Measurements from ENCODE around the gene BCCIP. TPM values are rescaled to one million over a fixed set of nuclear protein-coding genes. Genes with fewer than 3 reads are reported as not detected.

BCCIP gene
- total RNA-seq, 1 experiment from 2014 or later: 159 TPM

DNA sequence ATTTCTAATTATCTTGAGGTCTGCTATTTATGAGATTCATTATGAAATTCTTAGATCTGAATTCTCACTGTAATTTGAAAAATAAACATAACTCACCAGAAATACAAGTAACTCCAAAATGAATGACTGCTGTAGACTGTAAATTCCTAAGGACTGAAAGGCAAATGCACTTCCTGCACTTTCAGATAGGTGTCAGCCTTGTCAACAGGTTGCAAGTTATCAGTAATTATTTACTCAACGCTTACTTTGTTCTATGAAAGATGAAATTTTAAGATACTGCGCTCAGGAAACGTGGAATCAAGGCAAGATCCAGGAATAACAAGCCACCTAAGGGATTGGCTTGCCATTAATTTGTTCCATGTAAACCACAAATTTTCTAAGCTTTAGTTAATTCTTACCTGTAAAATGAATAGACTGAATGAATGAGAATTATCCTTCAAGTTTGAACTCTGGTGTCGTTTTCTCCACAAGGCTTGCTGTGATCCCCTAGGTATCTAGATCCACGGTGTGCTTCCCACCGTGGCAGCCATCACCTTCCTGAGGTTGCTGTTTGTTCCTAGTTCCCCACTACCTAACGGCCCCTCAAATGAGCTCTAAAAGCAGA lies 45.1 kb downstream of the BCCIP start:
- Histone ChIP-seq H3K36me3 (ENCODE audit: control insufficient read depth in 1 of 2, insufficient read depth in 2 of 2, low read length in 2 of 2) (peaks cover 0 to 9% of the 10 kb centered on the region in 2 experiments; a peak in 3 of 4 replicates), H3K27me3 (ENCODE audit: insufficient read depth, low read length) (no peaks in the 10 kb centered on the region), H2AFZ (ENCODE audit: low read depth, low read length, poor library complexity, severe bottlenecking) (no peak overlapping the region), H4K20me1 (ENCODE audit: insufficient read depth) (no peaks in the 10 kb centered on the region), H3K4me2 (ENCODE audit: low read length) (no peak overlapping the region), H3K9ac (ENCODE audit: low read length) (no peak overlapping the region), H3K4me1 (ENCODE audit: control insufficient read depth in 1 of 2, insufficient read depth in 2 of 2, low read length in 2 of 2) (no peaks in the 10 kb centered on the region), H3K9me2 (ENCODE audit: insufficient read depth) (no peaks in the 10 kb centered on the region), H3K79me2 (ENCODE audit: insufficient read depth, low read length) (no peaks in the 10 kb centered on the region), H3K4me3 (replicated peaks in 1 of 2; ENCODE audit: low read depth in 1 of 2, low read length in 2 of 2) (no peak overlapping the region), H3K27ac (ENCODE audit: low read depth, low read length) (no peak overlapping the region), H3K9me3 (ENCODE audit: control insufficient read depth in 1 of 2, insufficient read depth in 1 of 2, low read depth in 1 of 2, low read length in 2 of 2) (no peaks in the 10 kb centered on the region)
- ChIA-PET CTCF (interaction anchor here (1.1 to 2.5 kb wide), 6 partner anchors 11 to 114 kb away, joined by 4 to 18 read pairs (median 8); no protein-coding TSS in a partner anchor), RAD21 (ENCODE audit: low non-redundant PET in 1 of 2, low total read pairs in 2 of 2, uncharacterized antibody in 2 of 2, unreplicated experiment in 2 of 2) (interaction anchor here in 1 of 2 experiments (1.4 kb wide), 1 partner anchor 66 kb away, joined by 3 read pairs; no protein-coding TSS in a partner anchor), POLR2A (no interaction called here)
- intact Hi-C loops (cut with micrococcal nuclease): loop anchor here (1.0 to 10.0 kb wide), 6 partner anchors 64 to 730 kb away; no protein-coding TSS in a partner anchor
- DNase-seq (ENCODE audit: low read depth, low spot score) (peak; percentile 59), ATAC-seq (peak; percentile 87)
- TF ChIP-seq RAD21 (IDR thresholded peaks at IDR 0.05; ENCODE audit: low read depth) (peak; percentile 97), TCF7L2 (IDR thresholded peaks at IDR 0.05; ENCODE audit: borderline replicate concordance, extremely low read depth, insufficient read depth, insufficient read length) (no peak), FOSL1 (IDR thresholded peaks at IDR 0.05; ENCODE audit: low read depth) (peak; percentile 13), CBX3 (IDR thresholded peaks at IDR 0.05; ENCODE audit: low read depth) (0 out of 2 replicates have a peak, but pooled peaks have one; percentile 42), SIN3A (IDR thresholded peaks at IDR 0.05; ENCODE audit: low read depth) (no peak)
- TF ChIP-seq, protein P1, sequence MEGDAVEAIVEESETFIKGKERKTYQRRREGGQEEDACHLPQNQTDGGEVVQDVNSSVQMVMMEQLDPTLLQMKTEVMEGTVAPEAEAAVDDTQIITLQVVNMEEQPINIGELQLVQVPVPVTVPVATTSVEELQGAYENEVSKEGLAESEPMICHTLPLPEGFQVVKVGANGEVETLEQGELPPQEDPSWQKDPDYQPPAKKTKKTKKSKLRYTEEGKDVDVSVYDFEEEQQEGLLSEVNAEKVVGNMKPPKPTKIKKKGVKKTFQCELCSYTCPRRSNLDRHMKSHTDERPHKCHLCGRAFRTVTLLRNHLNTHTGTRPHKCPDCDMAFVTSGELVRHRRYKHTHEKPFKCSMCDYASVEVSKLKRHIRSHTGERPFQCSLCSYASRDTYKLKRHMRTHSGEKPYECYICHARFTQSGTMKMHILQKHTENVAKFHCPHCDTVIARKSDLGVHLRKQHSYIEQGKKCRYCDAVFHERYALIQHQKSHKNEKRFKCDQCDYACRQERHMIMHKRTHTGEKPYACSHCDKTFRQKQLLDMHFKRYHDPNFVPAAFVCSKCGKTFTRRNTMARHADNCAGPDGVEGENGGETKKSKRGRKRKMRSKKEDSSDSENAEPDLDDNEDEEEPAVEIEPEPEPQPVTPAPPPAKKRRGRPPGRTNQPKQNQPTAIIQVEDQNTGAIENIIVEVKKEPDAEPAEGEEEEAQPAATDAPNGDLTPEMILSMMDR (IDR thresholded peaks at IDR 0.05 in 2 of 3, conservative IDR thresholded peaks at IDR 0.05 in 1 of 3; ENCODE audit: borderline replicate concordance in 1 of 3, insufficient read depth in 1 of 3, low read depth in 2 of 3, low read length in 2 of 3): peak; percentile 85 to 100 (median 94); a peak in 5 of 6 replicates
- BruUV-seq (replicated peaks): no TSS peak

DNA sequence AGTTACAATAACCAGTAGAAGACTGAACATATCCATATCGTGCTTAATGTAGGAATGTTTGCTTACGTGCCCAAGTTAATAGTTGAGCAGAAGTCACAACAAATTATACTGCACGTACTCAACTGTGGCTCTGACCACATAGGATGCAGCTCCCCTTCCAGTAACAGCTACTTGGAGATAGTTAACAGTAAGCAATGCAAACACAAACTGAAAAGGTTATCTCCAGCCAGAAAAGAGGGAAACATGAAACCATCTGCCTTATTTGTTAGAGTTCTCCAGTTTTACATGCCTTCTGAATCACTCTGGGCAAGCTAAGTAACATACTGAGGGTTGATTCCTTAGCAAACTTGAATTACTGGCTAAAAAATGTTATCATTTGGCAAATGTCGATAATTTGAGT lies 48.0 kb downstream of the BCCIP start:
- no TSS peak for BruUV-seq (replicated peaks)
- Histone ChIP-seq H3K27me3 (ENCODE audit: insufficient read depth, low read length) (no peaks in the 10 kb centered on the region), H3K36me3 (ENCODE audit: control insufficient read depth in 1 of 2, insufficient read depth in 2 of 2, low read length in 2 of 2) (peaks cover 0 to 10% of the 10 kb centered on the region in 2 experiments; a peak in 3 of 4 replicates), H3K27ac (ENCODE audit: low read depth, low read length) (no peak overlapping the region), H3K9me2 (ENCODE audit: insufficient read depth) (no peaks in the 10 kb centered on the region), H3K9ac (ENCODE audit: low read length) (no peak overlapping the region), H2AFZ (ENCODE audit: low read depth, low read length, poor library complexity, severe bottlenecking) (no peak overlapping the region), H3K4me1 (ENCODE audit: control insufficient read depth in 1 of 2, insufficient read depth in 2 of 2, low read length in 2 of 2) (no peaks in the 10 kb centered on the region), H3K4me2 (ENCODE audit: low read length) (no peak overlapping the region), H3K4me3 (replicated peaks in 1 of 2; ENCODE audit: low read depth in 1 of 2, low read length in 2 of 2) (no peak overlapping the region), H3K79me2 (ENCODE audit: insufficient read depth, low read length) (no peaks in the 10 kb centered on the region), H4K20me1 (ENCODE audit: insufficient read depth) (no peaks in the 10 kb centered on the region), H3K9me3 (ENCODE audit: control insufficient read depth in 1 of 2, insufficient read depth in 1 of 2, low read depth in 1 of 2, low read length in 2 of 2) (peaks cover 0 to 5% of the 10 kb centered on the region in 2 experiments; a peak in 1 of 4 replicates)
- no peak for DNase-seq (ENCODE audit: low read depth, low spot score)
- intact Hi-C loops (cut with micrococcal nuclease): no loop called here
- ChIA-PET CTCF (no interaction called here), POLR2A (no interaction called here), RAD21 (ENCODE audit: low non-redundant PET in 1 of 2, low total read pairs in 2 of 2, uncharacterized antibody in 2 of 2, unreplicated experiment in 2 of 2) (no interaction called here)
- TF ChIP-seq, protein P2, sequence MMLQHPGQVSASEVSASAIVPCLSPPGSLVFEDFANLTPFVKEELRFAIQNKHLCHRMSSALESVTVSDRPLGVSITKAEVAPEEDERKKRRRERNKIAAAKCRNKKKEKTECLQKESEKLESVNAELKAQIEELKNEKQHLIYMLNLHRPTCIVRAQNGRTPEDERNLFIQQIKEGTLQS (IDR thresholded peaks at IDR 0.05): no peak
- TF ChIP-seq, protein P1 (IDR thresholded peaks at IDR 0.05 in 2 of 3, conservative IDR thresholded peaks at IDR 0.05 in 1 of 3; ENCODE audit: borderline replicate concordance in 1 of 3, insufficient read depth in 1 of 3, low read depth in 2 of 3, low read length in 2 of 3): no peak
- no peak for TF ChIP-seq ZFX (IDR thresholded peaks at IDR 0.05)
- no peak for TF ChIP-seq SP1 (IDR thresholded peaks at IDR 0.05; ENCODE audit: low read depth)
- TF ChIP-seq ELF1 (IDR thresholded peaks at IDR 0.05; ENCODE audit: borderline replicate concordance, low read depth): no peak
- no peak for ATAC-seq

All from HCT116 (cell line).